ENCODE data around the gene ABL2.

GRCh38 chr1:179121159-179121938 is 108.1 kb downstream of the ABL2 start:
- no peak for TF ChIP-seq POLR2A (IDR thresholded peaks at IDR 0.05; ENCODE audit: low read depth, low read length)
- TF ChIP-seq TAF1 (IDR thresholded peaks at IDR 0.05; ENCODE audit: borderline replicate concordance, low read depth, low read length) = no peak
- no peak for TF ChIP-seq POLR2AphosphoS5 (IDR thresholded peaks at IDR 0.05; ENCODE audit: low read depth, low read length)
